GM21367 (cell line): ENCODE results near the gene GRB7.
"Not testable (repeated sequence)": the region's sequence is repeated elsewhere in the genome, so short reads cannot be mapped to it uniquely, and the experiment has no call there.

ENCODE experiments used
- ATAC-seq: cut with Tn5 transposase; IDR thresholded peaks from one replicate; pipeline ENCODE4 v1.9.1; 2021; ENCODE audit not compliant: unreplicated experiment

Gene GRB7

DNA sequence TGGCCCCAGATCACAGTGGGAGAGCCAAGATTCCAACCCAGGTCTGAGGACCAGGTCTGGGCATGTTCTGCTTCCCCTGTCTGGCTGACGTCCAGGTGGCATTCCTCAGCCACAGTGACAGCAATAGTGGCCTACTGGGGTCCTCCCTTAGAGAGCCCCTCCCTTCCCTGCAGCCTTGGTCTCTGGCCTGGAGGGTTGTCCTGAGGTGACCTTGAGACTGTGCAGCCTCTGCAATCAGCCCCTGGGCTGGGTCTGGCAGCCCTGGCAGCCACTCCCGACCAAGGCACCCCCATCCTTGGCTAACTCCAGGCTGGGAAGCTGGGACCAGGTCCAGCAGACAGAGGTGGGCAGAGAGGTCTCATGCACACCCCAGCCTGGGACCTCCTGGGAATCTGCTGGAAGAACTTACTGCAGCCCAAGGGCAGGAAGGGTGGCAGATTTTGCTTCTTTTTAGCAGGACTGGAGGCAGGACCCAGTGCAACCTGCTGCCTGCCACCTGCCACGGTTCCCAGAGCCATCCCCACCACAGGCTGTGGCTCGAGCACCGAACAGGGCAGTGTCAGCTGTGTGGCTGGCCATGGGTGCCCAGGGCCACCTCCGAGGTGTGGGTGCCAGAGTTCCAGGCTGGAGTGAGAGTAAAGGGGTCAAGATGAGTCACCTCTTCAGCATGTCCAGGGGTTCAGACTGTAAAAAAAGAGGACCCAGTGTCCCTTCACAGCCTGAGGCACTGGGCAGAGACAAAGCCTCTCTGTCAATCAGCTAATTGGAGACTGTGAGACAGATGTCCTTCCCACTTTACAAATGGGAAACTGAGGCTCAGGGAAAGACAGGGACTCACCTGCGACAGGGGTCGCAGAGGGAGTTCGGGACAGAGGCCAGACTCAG lies 12.6 kb downstream of the GRB7 start:
- no peak for ATAC-seq

DNA sequence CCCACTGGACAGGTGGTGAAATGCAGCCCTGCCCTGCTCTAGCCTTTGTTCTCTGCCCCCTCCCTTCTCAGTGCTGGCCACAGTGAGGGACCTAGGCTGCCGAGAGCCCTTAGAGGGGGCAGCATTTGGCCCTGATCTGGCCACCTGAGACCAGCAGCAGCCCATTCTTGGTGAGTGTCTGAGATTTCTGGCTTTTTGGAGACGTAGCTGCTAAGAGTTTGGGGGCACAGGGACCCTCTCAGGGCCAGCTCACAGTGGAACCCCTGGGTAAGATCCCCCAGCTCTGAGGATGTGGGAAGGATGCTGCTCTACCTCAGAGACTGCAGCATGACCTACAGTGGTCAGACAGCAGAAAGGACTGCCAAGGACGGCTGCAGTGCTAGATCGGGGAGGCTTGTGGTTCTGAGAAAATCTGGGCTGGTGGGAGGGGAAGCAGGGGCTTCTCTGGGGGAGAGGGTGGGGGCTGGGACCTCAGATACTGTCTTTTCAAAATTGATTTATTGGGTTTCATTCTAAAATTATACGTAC lies 13.3 kb downstream of the GRB7 start:
- no peak for ATAC-seq

DNA sequence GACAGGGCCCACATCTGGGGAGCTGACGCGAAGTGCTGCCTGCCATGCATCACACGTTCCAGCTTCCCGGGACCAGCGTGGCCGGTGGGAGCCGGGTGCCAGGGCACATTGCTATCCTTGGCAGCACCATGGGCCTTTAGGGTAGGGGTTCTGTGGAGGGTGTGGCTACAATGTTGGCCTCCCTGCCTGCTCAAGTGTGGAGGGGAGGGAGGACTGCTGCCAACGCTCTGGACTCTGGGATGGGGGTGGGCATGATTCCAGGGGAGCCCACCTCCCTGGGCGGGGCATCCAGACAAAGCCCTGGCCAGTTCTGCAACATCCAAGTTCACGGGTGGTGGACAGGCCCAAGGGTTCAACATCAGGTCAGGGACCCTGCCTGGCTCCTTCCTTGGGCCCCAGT lies 13.9 kb downstream of the GRB7 start:
- no peak for ATAC-seq

DNA sequence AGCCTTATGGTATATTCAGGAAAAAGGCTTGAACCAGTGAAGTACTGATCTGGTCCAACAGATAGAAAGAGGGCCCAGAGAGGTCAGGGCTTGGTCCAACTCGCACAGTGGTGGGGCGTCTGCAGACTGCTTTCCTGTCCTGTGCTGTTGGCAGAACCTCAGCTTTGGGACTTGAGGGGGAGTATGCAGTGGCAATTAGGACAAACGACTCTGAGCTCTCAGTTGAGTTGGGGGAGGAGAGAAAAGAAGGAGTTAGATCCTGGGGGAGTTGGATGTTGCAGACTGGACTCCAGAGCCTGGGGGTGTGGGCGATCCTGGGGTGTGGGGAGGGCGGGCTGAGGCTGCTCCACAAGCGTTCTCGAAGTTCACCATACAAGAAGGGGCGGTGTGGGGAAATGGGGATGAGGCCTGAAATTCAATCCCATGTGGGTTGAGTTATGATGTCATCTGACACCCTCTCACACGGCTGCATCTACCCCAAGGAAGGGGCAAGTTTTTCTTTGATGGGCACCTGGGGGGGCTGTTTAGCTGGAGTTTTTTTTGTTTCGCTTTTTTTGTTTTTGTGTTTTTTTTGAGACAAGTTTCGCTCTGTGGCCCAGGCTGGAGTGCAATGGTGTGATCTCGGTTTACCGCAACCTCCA lies 14.6 kb downstream of the GRB7 start:
- no peak for ATAC-seq

DNA sequence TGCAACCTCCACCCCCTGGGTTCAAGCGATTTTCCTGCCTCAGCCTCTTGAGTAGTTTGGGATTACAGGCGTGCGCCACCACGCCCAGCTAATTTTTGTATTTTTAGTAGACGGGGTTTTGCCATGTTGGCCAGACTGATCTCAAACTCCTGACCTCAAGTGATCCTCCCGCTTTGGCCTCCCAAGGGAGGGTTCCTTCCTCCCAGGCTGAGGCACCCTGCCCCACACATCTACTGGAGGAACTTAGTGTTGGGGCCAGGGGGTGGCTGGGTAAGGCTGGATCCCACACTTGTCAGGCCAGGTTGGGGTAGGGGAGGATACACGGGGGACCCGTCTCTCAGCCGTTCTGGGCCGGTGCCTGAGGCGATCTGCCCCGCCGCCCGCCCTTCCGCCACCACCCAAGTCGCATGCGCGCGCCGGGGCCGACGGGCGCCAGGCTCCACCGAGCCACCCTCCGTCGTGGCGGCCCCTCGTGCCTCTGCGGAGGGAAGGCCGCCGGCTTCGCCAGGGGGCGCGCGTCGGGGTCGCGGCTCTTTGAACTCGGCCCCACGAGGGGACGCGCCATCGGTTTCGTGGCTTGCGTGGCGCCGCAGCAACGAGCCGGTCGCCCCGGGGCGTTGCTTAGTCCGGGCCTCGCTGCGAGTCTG lies 15.9 kb downstream of the GRB7 start:
- ATAC-seq, result peak; percentile 16

DNA sequence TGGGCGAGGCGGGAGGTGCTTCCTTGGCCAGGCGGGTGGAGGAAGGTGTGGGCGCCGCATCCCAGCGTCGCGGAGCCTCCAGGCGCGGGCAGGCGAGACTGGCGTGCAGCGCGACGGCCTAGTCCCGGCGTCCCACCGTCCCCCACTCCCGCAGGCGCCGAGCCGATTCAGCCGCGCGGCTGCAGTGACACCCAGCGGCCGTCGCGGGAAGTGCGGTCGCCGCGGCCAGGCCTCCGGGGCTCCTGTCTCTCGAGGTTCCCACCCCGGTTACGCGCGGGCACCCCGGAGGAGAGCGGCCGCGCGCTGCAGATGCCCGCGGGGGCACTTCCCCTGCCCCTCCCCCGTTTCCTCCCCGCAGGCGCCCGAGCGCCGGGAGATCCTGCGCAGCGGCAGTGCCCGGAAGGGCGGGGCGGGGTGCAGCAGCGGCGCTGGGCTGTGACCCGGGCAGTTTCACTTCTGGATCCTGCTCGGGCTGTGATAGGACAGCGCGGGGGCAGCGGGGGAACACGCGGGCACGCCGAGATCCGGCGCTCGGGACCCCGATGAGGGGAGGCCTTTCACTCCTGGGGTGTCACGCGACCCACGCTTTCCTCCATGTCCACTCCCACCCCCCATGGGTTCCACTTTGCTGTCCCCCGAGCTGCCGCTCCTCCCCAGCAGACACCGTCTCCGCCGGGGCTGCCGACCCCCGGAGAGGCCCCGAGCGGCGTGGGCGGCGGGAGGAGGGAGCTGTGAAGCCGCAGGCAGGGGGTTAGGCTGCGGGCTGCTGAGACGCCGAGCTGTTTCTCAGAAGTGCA lies 16.6 kb downstream of the GRB7 start:
- ATAC-seq, result peak; percentile 52

DNA sequence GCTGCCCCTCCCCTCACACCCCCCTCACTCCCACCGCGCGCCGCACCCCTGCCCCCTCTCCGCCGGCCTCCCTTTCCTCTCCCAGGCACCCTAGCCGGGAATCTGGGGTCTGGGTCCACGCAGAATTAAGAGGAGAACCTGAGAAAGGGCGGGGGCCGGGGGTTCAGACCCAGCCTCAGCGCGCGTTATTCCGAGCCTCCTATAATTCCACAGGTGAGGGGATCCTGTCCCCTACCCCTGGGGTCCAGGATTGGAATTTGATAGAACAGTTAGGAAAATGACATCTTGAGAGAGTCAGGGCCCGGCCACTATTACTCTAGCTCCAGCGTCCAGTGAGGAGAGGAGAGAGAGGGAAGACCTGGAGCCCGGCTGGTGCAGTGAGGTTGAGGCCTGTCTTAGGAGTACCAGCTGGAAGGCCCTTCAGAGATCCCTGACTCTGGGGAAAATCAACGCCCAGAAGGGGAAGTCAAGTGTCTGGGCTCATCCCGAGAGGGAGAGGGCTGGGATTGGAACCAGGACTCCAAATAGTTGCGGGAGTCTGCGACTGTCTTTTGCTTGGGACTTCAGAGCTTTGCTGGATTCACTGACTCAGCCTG lies 17.3 kb downstream of the GRB7 start:
- ATAC-seq, result no peak

DNA sequence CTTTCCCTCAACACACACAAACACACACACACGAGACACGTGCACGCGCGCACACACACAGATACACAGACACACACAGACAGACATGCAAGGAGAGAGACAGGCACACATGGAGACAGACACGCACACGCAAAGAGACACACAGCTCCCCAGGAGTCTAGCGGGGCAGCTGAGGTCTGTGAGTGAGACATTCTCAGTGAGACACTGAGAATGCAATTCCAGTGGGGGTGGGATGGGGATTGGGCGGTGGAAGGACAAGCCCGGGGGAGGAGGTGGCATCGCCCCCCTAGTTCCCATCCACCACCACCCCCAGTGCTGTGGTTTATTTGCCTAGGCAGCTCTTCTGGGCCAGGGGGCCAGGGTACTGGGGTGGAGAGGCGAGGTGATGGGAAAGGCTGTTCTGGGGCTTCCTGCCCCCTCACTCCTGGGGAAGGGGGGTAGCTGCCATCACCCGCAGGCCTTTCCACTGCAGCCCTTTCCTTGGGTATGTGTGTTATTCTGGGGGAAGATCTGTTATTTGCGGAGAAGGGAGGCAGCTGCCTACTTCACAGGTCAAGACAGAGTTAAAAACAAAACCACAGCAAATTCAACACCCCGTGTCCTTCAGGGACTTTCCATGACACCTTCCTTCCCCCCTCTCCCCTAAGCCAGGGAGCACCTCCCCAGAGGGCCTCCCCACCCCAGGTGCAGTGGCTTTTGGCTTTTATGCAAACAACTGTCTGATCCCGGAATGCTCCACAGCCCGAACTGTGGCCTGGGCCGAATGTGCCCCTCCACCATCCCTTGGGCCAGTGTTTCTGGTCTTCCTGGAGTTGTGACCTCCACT lies 18.0 kb downstream of the GRB7 start:
- no peak for ATAC-seq

DNA sequence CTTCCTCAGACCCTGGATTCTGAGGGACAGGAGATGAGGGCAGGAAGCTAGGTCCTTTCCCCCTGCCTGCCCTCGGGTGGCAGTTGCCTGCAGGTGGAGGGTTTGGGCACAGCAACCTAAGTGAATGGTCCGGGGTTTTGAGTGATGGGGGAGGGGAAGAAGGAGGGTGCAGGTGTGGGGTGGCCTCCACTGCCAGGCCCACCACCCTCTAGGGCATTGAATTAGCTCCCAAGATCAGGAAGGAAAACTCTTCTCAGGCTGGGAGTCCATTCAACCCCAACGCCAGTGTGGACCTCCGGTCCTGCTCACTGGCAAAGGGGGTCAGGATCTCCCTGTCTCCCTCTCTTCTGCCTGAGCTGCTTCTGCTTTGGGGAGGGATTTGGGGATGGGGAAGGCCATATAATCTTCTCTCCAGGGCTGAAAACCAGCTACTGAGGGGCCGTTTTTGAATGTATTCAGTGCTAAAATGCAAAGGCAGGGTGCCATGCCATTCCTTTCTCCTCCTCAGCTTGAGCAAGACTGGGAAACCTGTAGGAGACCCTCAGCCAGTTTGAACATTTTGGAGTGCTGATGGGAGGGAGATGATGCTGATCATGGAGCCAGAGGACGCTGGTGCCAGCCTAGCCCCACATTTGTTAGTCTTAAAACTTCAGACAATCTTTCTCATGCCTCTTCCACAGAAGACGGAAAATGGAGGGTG lies 18.8 kb downstream of the GRB7 start:
- no peak for ATAC-seq

DNA sequence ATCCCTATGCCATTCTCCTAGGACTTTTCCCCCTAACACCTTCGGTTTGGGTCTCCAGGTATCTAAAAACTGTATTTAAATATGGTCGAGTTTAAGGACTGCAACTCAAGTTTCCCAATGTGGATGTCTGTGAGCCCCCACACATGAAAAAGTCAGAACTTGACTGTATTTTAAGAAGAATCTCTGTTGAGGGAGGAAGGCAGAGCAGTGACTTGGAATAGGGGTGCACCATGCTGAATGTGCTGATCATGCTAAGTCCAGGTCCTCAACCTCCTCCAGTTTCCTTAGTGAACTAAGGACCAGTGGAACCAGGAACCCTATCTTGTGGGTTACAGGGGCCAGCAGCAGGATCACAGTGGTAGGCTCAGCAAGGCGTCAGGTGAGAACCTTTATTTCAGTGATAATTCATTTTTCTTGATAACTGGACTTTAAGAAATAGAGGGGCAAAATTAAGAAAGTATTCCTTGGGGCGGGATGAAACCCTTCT lies 19.5 kb downstream of the GRB7 start:
- ATAC-seq, result no peak

DNA sequence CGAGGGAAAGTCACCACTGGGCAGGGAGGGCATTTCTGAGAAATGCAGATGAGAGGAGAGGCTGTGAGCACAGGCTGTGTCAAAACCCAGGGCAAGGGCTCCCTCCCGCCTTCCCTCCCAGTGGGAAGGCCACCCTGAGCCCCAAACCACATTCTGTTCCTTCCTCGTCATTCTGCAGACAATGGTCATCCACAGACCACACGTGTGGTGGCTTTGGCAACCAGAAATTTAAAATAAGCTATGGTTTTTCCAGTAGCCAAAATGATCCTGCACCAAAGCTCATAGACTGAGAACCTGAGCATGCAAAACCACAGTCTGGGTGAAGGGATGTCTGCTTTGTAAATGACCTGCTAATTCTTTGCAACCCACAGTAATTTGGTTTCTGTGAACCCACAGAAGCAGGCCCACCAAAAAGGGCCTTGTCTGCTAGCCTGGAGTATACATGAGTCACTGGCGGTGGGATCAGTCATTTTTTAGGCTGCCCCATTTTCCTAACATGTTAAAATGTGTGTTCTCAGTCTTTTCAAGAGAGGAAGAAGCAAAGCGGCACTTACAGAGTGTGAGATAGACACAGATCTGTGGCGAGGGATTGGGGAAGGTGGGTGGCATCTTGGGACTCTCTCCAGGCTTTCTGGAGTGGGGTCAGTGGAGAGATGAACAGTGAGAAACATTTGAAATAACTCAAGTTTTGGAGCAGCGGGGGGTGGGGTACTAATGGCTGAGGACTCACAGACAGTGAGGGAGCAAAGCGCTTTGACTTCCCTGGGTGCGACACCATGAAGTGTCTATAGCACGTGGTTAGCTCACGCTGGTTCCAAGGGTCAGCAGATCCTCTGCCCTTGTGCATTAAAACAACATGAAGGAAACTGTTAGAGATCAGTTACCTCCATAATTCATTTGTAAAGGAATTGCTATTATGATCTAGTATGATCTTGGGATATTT lies 20.5 kb downstream of the GRB7 start:
- no peak for ATAC-seq

DNA sequence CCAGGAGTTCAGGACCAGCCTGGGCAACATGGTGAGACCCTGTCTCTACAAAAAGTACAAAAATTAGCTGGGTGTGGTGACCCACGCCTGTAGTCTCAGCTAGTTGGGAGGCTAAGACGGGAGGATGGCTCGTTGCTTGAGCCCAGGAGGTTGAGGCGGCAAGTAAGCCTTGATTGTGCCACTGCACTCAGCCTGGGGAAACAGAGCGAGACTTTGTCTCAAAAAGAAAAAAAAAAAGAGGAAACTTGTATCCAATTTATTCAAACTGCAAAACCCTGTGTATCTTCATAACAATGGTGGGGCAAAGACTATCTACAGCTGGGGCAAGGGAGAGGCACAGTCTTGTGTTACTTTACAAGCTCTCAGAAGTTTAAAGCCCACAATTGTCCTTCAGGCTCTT lies 21.5 kb downstream of the GRB7 start:
- ATAC-seq, result no peak

DNA sequence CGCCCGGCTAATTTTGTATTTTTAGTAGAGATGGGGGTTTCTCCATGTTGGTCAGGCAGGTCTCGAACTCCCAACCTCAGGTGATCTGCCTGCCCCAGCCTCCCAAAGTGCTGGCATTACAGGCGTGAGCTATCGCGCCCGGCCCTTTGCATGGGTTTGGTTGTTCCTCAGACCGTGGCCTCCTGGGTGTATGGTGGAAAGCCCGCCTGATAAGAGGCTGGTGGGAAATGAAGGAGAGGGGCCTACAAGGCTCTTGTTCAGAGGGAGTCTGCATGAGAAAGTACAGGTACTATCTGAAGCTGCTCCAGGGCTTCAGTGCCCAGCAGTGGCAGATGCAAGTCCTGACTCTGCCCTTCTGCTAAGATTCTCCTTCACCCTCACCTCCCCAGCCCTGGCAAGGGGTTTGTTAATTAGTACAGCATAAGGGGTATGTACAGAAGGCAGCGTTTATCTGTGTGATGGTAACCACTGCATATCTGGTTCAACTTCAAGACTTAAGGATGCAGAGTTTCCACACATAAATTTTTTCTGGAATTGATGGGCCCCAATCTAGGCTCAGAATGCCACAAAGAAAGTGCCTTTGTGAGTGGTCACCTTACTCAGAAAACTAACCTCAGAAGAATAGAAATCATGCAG lies 24.2 kb downstream of the GRB7 start:
- no peak for ATAC-seq

DNA sequence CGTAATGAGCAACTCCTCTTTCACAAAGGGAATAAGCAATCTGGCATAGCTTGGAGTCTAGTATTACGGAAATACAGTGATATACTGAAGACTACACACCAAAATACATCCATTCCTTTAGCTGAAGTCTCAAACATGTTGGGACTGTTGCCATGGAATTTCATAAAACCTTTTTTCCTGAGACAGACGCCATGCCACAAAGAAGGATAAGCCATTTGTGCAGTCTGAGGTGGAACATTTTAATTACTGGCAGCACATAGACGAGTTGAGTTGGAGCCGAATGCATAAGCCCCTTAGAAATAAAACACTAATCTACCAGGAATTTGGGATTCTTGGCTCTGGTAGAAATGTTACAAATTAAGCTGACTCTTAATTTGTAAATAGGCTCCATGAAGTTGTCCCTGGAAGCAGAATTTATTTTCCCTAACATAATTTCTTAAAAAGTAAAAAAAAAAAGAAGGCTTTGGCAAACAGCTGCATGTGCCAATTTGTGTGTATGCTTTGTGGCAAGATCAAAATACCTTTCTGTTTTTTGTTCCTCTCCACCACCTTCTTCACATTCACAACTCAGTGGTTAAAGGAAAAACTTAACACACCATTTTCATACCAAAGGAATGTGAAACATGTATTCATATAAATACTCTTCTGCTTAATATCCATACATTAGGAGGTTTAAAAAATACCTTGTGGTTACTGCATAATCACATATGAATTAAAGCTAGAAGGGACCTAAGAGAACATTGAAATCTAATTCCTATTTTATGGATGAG lies 25.5 kb downstream of the GRB7 start:
- ATAC-seq, result no peak

DNA sequence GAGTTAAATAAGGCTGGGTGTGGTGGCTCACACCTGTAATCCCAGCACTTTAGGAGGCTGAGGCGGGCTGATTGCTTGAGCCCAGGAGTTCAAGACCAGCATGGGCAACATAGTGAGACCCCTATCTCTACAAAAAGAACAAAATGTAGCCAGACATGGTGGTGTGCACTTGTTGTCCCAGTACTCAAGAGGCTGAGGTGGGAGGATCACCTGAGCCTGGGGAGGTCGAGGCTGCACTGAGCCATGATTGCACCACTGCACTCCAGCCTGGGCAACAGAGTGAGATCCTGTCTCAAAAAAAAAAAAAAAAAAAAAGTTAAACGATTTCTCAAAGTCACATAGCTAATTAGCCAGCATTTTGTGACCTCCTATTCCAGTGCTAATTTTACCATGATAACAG lies 26.4 kb downstream of the GRB7 start:
- not testable (repeated sequence) for ATAC-seq

DNA sequence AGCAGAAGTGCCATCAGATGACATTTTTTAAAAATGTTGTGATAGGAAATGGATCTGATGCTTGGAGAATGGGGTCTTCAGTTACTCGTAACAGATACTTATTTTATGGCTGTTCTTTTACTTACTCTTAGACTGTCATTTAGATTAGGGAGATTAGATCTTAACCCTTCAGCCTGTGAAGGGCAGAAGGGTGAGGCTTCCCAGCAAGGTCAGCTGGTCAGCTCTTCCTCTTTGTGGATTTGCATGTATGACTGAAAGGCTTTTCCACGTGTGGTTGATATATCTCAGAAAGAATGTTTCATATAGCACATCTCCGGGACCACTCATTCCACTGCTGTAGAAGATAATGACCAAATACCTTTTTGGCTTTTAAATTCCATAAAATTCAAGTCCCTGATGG lies 27.4 kb downstream of the GRB7 start:
- ATAC-seq, result no peak

DNA sequence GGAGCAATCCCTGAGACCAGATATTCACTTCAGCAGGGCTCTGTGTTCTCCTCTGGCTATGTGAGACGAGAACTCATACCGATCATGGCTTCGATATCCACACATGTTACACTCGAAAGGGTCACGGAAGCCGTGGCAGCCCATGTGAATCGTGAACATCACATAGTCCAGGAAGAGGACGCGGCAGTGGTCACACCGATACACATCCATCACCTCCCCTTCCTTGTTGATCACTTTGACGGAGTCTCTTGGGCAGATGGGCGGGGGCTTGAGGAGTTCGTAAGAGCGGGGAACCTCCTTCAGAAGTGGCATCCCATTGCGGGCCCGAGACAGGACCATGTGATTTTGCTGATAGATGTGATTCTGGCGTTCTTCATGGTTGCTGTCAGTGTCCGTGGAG lies 28.0 kb downstream of the GRB7 start:
- no peak for ATAC-seq
